GM21825 (cell line): ENCODE measurements around the gene MEF2D.

Experiments used
- ATAC-seq: cut with Tn5 transposase; IDR thresholded peaks from one replicate; pipeline ENCODE4 v1.9.1; 2021; ENCODE audit warnings: mild to moderate bottlenecking, moderate library complexity; ENCODE audit not compliant: unreplicated experiment

MEF2D gene

DNA sequence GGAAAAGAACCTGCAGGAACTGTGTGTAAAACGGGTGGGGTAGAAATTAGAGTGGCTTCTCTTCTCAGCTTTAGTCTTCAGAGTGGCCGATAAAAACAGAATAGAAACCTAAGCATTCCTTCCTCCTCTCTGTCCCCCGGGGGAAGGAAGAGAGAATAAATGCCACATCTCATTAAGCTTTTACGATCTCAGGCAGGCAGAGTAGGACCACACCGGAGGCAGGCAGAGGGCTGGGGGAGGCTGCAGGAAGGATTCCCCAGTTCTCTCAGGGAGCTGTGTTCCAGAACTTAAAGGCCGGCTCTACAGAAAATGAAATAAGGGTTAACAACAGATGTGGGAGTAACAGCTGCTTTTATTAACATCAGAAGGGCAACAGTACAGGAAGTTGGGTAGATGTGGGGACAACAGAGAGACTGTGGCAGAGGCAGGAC, 24.5 kb upstream of the MEF2D start:
- ATAC-seq: no peak

DNA sequence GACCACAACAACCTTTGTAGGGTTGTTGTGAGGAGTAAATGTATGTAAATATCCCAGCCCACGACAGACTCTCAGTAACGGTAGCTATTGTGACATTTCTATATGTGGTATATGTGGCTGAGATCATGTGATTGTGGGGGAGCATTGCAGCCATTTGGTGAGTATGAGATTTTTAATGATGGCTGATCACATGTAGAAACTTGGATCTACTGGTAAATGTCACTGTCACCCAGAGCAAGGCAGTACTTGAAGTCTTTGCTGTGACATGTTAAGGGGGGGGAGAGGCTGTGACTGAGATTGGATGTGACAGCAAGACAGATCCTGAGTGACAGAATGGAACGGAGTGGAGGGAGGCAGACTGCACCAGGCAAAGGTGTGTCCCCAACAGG, 23.9 kb upstream of the MEF2D start:
- no peak for ATAC-seq

DNA sequence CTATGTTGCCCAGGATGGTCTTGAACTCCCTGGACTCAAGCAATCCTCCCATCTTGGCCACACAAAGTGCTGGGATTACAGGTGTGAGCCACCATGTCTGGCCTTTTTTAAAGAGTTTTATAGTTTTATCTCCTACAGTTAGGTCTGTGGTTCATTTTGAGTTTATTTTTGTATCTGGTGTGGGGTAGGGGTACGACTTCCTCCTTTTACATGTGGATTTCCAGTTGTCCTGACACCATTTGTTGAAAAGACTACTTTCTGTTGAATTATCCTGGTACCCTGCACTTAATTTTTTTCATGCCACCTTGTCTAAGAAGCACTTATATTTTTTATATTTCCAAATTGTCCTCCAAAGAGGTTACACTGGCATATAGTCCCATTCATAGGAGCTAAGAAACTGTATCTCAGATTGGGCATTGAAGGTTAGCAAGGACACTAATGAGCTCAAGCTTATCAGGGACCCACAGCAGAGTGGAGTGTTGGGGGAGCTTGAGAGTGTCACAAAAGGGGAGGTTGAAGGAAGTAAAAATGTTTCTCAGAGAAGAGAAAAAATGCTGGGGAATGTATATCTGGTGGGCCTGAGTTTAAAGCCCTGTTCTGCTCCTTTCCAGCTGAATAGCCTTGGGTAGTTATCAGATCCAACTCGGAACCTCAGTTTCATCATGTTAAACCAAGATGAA, 23.4 kb upstream of the MEF2D start:
- no peak for ATAC-seq

DNA sequence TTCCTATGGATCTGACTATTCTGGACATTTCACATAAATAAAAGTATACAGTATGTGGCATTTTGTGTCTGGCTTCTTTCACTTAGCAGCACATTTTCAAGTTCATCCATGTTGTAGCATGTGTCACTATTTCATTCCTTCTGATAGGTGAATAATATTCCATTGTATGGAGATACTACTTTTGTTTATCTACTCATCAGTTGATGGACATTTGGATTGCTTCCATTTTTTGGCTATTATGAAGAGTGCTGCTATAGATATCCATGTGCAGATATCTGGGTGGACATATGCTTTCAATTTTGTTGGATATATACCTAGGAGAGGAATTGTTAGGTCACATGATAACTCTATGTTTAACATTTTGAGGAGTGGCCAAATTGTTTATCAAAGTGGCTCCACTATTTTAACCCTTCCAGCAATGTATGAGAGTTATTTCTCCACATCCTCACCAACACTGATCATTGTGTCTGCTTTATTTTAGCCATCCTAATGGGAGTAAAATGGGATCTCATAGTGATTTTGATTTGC, 21.9 kb upstream of the MEF2D start:
- no peak for ATAC-seq

DNA sequence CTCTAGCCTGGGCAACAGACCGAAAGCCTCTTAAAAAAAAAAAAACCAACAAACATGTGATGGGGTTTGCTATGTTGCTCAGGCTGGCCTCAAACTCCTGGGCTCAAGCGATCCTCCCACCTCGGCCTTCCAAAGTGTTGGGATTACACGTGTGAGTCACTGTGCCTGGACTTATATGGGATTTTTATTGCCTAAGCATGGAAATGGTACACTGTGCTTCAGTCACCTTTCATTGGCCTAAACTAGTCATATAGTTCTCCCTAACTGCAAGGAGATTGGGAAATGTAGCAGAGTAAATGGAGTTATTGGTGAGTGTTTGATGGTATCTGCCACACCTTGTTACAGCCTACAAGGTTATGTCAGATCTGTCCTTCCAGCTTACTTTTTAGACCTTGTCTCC, 17.2 kb upstream of the MEF2D start:
- no peak for ATAC-seq

DNA sequence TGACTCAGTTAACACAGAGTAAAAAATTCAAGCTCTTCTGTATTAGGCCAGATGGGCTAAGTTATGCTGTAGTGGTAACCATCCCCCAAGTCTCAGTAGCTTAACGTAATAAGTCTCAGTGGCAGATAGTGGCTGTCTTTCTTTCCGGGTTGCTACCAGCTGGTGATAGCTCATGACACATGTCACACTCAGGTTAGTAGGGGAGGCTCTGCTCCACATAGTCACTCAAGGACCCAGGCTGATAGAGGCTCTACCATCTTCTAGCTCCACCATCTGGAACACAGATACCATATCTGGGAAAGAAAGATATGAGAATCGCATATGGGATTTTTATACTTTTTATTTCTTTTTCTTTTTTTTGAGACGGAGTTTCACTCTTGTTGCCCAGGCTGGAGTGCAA, 16.2 kb upstream of the MEF2D start:
- no peak for ATAC-seq

DNA sequence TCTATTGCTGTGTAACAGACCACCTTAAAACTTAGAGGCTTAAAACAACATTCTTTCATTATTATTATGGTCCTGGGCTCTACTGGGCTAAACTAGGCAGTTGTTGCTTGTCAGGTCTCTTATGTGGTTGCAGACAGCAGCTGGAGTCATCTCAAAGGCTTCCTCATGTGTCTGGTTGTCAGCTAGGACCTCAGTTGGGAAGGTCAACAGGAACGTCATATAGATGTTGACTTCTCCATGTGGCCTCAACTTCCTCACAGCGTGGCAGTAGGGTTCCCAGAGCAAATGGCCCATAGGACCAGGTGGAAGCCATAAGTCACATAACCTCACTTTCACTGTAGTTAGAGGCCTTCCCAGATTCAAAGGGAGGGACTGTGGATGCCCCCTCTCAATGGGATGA, 15.4 kb upstream of the MEF2D start:
- ATAC-seq: no peak

DNA sequence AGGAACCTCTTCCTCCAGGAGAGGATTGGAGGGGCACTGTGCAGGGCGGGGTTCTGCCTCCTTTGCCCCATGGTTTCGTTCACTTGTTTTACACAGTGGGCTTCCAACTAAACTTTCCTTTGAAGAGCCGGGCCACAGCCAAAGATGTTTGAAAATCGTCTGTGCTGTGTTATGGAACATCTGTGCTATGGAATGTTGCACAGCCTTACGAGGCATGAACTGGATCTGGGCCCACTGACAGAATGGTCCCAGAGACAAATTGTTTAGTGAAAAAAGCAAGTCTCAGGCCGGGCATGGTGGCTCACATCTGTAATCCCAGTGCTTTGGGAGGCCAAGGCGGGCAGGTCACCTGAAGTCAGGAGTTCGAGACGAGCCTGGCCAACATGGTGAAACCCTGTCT, 12.6 kb upstream of the MEF2D start:
- no peak for ATAC-seq

DNA sequence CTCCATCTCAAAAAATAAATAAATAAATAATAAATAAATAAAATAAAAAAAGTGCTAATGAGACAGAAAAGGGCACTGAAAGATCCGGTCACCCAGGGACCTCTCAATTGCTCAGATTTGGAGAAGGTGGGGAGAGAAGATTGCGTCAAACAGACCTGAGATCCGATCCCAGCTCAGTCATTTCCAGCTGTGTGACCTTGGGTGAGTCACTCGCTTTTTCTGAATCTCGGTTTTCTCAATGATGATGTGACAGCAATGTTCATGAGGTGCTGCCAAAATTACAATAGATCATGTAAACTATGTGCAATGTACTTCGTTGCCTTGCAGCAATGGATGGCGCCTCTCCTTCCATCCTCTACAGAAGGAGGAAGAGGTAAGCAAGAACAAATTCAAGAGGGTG, 11.1 kb upstream of the MEF2D start:
- no peak for ATAC-seq

DNA sequence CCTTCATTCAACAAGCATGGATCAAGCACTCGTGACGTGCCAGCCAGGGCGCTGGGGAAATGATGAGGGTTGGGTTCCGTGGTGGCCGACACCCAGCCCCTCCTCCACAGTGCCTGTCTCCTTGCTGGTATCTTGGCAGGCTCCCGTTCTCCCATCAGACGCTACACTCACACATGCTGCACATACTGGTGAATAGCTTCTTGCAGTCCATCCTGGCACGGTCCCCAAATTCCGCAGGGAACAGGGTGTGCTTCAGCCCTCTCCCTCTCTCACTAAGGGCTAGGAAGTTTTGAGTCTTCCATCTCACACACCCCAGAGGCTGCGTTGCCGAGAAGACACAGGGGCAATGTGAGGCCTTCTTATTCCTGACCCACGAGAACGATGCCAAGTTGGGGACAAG, 10.1 kb upstream of the MEF2D start:
- ATAC-seq: no peak

DNA sequence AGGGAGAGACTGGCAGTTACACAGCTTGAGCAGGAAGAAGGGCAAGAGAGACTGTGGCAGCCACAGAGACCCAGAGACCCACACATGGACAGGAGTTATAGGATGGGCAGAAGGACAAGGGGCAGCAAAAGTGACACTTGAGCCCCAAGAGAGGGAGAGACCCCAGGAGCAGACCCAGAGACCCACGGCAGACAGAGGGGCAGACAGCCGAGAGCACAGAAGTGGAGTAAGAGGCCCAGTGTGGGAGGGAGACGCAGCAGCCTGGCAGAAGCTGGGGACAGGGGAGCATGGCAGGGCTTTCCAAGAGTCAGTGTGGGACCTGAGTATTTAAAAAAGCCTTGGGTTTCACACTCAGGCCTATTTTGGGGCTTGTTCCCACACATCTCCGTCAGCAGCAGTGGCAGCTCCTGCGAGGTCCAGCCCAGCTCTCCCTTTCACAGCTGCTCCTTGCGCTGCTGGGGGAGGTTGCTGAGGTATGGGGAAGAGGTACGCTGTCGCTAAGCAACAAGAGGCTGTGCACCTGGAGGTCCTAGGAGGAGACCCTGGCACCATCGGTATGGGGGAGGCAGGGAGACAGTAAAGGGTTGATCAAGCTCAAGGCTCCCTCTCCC, 9.0 kb upstream of the MEF2D start:
- ATAC-seq: no peak

DNA sequence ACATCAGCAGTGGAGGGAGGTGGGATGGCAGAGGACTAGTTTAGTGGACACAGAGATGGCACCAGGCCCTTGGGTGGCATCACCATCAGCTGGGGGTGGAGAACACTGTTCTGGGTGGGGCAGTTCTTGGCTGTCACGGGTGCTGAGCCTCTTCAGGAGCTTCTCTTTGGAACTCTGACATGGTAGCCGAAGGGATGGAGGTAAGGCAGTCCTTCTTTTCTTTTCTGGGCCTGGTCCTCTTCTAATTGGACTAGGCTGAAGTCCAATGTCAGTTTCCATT, 8.3 kb upstream of the MEF2D start:
- no peak for ATAC-seq

DNA sequence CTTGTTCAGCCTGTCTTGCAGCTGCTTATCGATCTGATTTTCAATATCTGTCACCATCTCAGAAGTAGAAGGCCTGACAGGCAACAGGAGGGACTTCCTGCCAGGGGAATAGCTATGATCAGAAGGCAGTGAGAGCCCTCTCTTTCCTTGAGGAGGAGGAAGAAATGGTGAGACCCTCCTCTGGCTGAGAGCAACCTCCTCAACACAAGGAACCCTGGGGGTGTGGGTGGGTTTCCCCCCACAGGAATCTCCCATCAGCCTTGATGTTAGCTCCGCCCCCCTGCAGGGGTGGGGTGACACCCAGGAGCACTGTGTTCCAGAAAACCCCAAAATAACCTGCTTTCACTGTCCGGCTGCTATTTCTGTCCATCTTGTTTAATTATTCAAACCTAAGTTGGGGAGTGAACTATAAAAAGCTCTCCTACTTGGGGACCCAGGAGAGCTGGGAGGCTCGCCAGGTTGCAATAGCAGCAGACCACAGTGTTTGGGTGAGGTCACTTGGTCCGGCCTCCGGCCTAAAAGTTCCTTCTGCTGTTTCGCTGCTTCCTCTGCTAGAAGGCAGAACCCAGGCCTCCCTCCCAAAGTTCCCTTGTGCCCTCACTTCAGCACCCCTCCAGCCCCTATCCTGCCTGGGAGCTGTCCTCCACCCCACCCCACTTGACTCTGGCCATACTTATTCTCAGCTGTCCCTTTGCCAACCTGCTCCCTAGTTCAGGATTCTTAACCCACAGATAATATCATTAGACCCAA, 7.8 kb upstream of the MEF2D start:
- ATAC-seq: no peak

DNA sequence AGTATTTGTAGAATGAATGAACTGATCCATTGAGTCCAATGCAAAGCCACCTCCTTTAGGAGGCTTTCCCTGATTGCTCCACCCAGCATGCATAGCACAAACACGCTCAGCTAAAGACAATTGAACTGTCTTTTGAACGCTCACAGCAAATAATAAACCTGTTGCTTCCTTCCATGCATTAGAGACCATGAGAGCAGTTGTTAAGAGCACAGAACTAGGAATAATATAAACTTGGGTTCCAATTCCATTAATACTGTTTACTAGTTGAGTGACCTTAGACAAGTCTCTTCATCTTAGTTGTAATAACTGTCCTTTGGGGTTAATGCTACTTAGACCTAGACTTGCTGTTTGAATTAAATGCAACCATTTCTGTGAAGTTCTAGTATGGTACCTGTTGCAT, 5.9 kb upstream of the MEF2D start:
- ATAC-seq: no peak

DNA sequence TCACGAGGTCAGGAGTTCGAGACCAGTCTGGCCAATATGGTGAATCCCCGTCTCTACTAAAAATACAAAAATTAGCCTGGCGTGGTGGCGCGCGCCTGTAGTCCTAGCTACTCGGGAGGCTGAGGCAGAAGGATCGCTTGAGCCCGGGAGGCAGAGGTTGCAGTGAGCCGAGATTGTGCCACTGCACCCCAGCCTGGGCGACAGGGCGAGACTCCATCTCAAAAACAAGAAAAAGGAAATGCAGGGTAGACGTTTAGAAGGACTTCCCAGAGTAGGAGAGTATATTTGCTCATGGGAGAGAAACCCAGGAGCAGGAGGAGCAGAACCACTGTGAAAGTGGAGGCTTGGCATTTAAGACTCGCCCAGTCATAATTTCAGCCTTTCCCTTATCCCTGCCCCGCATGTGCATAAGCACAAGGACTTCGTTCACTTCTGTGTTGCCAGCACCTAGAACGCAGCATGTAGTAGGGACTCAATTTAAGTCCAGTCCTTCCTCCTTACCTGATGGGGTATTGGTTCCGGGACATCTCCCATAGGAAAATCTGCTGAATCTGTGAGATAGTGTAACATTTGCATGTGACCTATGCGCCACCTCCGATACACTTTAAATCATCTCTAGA, 5.2 kb upstream of the MEF2D start:
- ATAC-seq: no peak

DNA sequence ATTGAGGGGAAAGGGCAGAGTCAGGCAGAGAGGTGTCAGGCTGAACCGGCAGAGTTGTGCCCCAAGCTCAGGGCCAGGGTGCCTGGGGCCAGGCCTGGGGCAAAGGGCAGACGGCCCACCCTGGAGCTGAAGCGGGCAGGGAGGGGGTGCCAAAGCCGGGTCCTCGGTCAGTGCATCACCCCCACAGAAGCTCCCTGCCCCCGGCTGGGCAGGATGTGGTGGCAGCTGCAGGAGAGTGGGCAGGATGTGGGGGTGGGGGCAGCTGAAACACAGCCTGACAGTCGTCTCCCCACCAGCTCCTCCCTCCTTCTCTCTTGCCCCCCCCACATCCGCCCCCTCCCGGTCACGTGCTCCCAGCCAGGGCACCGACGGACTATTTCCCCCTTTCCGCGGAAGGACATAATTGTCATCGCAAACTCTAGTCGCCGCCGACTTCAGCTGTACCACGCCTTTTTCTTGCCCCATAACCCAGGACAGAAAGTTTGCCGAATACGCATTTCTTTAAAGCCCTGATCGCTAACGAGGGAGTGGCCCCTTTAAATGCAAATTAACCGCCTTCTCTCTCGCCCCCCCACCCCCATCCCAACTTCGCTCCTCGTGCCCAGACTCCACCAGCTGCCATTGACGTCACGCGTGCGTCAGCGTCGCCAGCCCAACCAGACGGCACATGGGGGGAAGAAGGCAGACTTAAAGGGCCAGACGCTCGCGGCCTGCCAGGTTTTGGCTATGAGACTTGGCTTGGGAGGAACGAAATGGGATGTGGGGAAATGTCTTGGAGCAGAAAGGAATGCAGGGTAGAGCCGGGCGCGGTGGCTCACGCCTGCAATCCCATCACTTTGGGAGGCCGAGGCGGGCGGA, 4.5 kb upstream of the MEF2D start:
- peak; percentile 34 for ATAC-seq

DNA sequence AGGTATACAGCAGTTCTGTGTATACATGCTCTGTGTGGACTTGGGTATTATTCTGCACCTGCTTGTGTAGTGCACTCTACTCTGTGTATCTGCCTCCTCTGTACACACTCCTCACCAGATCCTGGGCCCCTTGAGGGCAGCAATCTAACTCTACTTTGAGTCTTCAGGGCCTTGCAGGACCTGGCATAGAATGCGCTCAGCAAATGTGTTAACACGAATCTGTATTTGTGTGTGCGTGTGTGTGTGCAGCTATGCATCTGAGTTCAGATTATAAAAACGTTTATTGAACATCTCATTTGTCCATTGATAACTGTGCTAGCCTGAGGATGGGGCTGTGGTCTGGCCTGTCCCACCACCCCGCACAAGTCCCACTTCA, 3.9 kb upstream of the MEF2D start:
- ATAC-seq: no peak

DNA sequence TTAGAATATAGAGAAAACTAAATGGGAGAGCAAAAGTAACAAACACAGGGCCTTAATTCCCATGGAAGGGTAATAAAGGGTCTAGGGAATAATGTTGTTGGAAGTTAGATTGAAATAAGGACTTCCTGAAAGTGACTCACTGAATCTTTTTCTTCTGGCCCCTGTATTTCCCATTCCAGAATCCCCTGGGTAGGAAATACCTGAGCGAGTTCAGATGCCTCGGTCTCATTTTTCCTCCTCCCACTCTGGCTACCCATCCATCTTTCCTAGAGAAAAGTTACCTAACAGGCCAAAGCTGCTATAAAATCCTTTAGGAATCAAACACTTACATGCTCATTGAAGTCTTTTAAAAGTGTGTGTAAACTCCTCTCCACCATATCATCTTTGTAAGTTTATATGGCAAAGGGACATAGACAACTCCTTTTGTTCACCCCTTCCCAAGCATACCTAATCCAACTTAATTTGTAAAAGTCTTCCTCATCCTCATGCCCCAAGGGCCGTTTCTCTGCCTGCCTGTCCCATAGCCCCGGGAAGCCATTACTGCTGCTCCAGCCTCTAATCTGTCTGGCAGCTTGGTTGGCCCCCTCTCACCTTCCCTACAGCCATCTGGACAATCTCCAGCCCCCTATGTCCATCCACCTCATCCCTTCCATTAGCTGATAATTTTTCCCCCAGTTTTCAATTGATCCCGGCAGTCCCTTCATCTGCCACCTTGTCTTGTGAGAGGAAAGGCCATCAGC, 3.3 kb upstream of the MEF2D start:
- ATAC-seq: no peak

DNA sequence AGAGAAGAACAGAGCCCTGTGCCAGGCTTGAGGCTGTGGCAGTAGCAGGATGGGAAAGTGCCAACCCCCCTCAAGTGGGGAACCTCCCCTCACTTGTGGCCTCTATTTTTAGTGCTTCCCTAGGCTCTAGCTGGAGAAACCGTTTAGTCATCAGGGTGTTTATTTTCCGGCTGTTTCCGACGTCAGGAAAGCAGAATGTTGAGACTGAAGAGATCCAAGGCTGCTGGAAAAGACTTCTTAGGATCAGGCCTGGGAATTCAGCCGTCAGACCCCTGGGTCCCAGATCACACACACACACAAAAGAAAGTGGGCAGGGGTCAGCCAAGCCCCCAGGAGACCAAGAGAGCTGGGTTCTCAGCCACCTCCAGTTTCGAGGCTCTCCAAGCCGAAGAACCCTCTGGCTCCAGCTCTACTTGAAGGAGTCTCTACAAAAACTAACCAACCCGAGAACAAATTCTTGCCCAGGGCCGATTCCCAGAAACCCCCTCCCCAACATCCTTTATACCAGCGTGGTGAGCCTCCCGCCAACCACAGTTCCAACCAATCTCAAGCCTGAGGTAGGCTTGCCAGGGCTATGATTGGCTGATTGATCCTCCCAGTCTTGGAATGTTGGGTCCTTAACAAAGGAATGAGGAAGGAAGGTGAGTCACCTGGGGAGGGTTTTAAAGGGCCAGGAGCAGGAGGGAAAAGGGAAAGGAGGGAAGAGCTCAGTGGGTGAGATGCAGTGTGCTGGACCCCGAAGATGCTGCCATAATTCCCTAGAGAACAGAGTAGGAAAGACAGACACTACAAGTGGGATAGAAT, 2.5 kb upstream of the MEF2D start:
- no peak for ATAC-seq
